ENCODE results near the gene IMP3.

- TF ChIP-seq OSR1 (CRISPR knock-in tag; IDR thresholded peaks at IDR 0.05) (no peak), ZNF565 (CRISPR knock-in tag; conservative IDR thresholded peaks at IDR 0.05; ENCODE audit: low read depth) (no peak), PATZ1 (CRISPR knock-in tag; IDR thresholded peaks at IDR 0.05; ENCODE audit: borderline replicate concordance) (no peak), ARNTL (CRISPR knock-in tag; IDR thresholded peaks at IDR 0.05; ENCODE audit: borderline replicate concordance, low read depth) (no peak), ZFP30 (CRISPR knock-in tag; IDR thresholded peaks at IDR 0.05) (no peak), GLIS3 (CRISPR knock-in tag; IDR thresholded peaks at IDR 0.05) (no peak), TCF4 (CRISPR knock-in tag; IDR thresholded peaks at IDR 0.05; ENCODE audit: borderline replicate concordance) (no peak), ZFP3 (CRISPR knock-in tag; IDR thresholded peaks at IDR 0.05) (no peak), CREB5 (CRISPR knock-in tag; IDR thresholded peaks at IDR 0.05; ENCODE audit: low read depth) (no peak), SNAI2 (CRISPR knock-in tag; IDR thresholded peaks at IDR 0.05) (no peak)
Measured at GRCh38 chr15:75666823-75667501, 26.9 kb upstream of the IMP3 start.

Data from SK-N-SH treated with all-trans-retinoic acid at 6 μM for 48 hours (cell line).